ENCODE results near the gene CASTOR1.

CASTOR1 gene

GRCh38 chr22:30262112-30262511, 27.2 kb downstream of the CASTOR1 start:
- no peak for DNase-seq

- DNase-seq, result no peak
Measured at GRCh38 chr22:30261134-30261533, 28.2 kb downstream of the CASTOR1 start.

- DNase-seq, result no peak
Measured at GRCh38 chr22:30260682-30261081, 28.6 kb downstream of the CASTOR1 start.

GRCh38 chr22:30260276-30260675, 29.0 kb downstream of the CASTOR1 start:
- no peak for DNase-seq

GRCh38 chr22:30254314-30254713, 35.0 kb downstream of the CASTOR1 start:
- DNase-seq, result no peak

GRCh38 chr22:30253205-30253852, 36.0 kb downstream of the CASTOR1 start:
- no peak for DNase-seq

GRCh38 chr22:30252411-30253204, 36.7 kb downstream of the CASTOR1 start:
- DNase-seq, result no peak

- DNase-seq, result no peak
Measured at GRCh38 chr22:30251711-30252110, 37.6 kb downstream of the CASTOR1 start.

GRCh38 chr22:30250661-30251267, 38.5 kb downstream of the CASTOR1 start:
- DNase-seq, result no peak

GRCh38 chr22:30250039-30250565, 39.2 kb downstream of the CASTOR1 start:
- no peak for DNase-seq

- DNase-seq, result no peak
Measured at GRCh38 chr22:30249049-30250038, 40.0 kb downstream of the CASTOR1 start.

- no peak for DNase-seq
Measured at GRCh38 chr22:30248484-30248883, 40.8 kb downstream of the CASTOR1 start.

- DNase-seq, result no peak
Measured at GRCh38 chr22:30247974-30248373, 41.3 kb downstream of the CASTOR1 start.

GRCh38 chr22:30247561-30247960, 41.7 kb downstream of the CASTOR1 start:
- DNase-seq, result no peak

GRCh38 chr22:30246814-30247376, 42.4 kb downstream of the CASTOR1 start:
- DNase-seq, result no peak

- DNase-seq, result peak; percentile 46 to 58
Measured at GRCh38 chr22:30245985-30246813, 43.1 kb downstream of the CASTOR1 start, which contains the start of gene LIF. TSS of gene LIF (minus strand) at chr22:30246759. CDS start at chr22:30246695, 64 bp downstream.

- DNase-seq, result no peak
Measured at GRCh38 chr22:30245181-30245984, 43.9 kb downstream of the CASTOR1 start.

- DNase-seq, result no peak
Measured at GRCh38 chr22:30244641-30245040, 44.7 kb downstream of the CASTOR1 start.

GRCh38 chr22:30244066-30244465, 45.2 kb downstream of the CASTOR1 start:
- no peak for DNase-seq

- DNase-seq, result no peak
Measured at GRCh38 chr22:30243661-30244060, 45.6 kb downstream of the CASTOR1 start.

All from activated CD4-positive, alpha-beta T cell treated with anti-CD3 and anti-CD28 coated beads, Interleukin-2, amount 50 U/mL, for 4 hours (primary cell).